Dedifferentiated amniotic fluid mesenchymal stem cell (primary cell): ENCODE data around the gene E2F1.
"Not testable (repeated sequence)": the region's sequence is repeated elsewhere in the genome, so short reads cannot be mapped to it uniquely, and the experiment has no call there.

Experiments
- DNase-seq: peaks from one replicate; pipeline ENCODE4 v3.0.0-alpha.2; 2016; ENCODE audit errors: extremely low spot score

Gene E2F1

GRCh38 chr20:33710681-33711445 lies 24.7 kb upstream of the E2F1 start:
- no peak for DNase-seq

DNA sequence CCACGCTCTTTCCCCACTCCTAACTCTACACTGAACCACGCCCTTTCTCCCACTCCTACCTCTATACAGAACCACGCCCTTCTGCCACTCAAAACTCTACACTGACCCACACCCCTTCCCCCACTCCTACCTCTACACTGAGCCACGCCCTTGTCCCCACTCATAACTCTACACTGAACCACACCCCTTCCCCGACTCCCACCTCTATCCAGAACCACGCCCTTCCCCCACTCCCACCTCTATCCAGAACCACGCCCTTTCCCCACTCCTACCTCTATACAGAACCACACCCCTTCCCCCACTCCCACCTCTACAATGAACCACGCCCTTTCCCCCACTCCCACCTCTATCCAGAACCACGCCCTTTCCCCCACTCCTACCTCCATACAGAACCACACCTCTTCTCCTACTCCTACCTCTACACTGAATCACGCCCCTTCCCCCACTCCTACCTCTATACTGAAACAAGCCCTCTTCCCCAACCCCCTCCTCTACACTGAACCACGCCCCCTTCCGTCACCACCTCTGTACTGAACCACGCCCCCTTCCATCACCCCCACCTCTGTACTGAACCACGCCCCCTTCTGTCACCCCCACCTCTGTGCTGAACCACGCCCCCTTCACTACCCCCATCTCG lies 23.8 kb upstream of the E2F1 start:
- DNase-seq, result no peak

GRCh38 chr20:33709398-33709797 lies 23.2 kb upstream of the E2F1 start:
- DNase-seq, result no peak

- no peak for DNase-seq
These were observed 21.5 kb upstream of the E2F1 start for GRCh38 chr20:33707668-33708067.

DNA sequence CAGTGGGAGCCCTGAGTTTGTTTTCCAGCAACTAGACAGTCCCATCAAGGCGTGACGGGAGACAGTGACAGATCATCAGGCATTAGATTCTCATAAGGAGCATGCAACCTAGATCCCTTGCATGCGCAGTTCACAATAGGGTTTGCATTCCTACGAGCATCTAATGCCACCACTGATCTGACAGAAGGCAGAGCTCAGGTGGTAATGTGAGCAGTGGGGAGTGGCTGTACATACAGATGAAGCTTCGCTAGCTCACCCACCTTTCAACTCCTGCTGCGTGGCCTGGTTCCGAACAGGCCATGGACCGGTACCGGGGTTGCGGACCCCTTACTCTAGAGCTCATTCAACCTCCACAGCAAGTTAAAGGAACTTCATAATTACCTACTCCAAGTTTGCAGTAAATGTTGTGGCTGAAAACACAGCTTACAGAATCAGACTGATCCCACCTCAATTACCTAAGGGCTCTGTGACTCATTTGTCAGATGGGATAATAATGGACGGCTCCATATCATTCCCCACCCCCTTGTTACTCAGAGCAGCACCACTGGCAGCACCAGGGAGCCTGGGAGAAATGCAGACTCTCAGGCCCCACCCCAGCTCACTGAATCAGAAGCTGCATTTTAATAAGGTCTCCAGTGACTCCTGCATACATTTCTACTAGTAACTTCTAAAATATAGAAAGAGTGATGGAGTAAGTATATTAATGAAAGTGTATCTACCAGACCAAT lies 18.2 kb upstream of the E2F1 start:
- no peak for DNase-seq

- no peak for DNase-seq
These were observed 17.4 kb upstream of the E2F1 start for GRCh38 chr20:33703498-33704137.

DNA sequence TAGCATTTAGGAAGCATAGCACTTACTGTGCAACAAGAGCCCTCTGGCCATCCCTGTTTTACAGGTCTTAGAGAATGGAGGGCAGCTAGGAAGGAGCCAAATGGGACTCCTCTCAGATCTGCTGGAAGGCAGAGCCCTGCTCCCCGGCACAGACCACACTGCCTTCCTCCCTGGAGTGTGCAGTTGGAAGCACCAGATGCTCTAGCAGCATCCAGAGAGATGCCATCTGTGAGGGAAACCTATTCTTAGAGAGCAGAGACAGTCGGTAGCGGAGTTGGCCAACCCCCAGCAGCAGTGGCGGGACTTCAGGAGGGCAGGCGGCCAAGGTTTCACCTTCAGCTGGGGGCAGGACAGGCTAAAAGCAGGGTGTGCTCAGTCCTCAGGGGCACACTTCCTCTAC lies 16.7 kb upstream of the E2F1 start:
- no peak for DNase-seq

DNA sequence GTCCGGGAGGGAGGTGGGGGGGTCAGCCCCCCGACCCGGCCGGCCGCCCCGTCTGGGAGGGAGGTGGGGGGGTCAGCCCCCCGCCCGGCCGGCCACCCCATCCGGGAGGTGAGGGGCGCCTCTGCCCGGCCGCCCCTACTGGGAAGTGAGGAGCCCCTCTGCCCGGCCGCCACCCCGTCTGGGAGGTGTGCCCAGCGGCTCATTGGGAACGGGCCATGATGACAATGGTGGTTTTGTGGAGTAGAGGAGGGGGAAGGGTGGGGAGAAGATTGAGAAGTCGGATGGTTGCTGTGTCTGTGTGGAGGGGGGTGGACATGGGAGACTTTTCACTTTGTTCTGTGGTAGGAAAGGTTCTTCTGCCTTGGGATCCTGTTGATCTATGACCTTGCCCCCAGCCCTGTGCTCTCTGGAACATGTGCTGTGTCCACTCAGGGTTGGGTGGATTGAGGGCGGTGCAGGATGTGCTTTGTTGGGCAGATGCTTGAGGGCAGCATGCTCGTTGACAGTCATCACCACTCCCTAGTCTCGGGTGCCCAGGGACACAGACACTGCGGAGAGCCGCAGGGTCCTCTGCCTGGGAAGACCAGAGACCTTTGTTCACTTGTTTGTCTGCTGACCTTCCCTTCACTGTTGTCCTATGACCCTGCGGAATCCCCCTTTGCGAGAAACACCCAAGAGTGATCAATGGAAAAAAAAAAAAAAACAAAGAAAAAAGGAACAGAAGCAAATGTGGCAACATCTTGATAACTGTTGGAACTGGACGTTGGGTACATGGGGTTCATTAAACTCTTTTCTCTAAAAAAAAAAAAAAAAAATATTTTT lies 15.7 kb upstream of the E2F1 start:
- no peak for DNase-seq

DNA sequence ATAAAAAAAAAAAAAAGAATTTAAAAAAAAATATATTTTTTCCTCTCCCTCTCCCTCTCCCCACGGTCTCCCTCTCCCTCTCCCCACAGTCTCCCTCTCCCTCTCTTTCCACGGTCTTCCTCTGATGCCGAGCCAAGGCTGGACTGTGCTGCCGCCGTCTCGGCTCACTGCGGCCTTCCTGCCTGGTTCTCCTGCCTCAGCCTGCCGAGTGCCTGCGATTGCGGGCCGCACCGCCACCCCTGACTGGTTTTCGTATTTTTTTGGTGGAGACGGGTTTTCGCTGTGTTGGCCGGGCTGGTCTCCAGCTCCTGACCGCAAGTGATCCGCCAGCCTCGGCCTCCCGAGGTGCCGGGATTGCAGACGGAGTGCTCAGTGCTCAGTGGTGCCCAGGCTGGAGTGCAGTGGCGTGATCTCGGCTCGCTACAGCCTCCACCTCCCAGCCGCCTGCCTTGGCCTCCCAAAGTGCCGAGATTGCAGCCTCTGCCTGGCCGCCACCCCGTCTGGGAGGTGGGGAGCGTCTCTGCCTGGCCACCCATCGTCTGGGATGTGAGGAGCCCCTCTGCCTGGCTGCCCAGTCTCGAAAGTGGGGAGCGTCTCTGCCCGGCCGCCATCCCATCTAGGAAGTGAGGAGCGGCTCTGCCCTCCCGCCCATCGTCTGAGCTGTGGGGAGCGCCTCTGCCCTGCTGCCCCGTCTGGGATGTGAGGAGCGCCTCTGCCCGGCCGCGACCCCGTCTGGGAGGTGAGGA lies 14.7 kb upstream of the E2F1 start:
- not testable (repeated sequence) for DNase-seq

- not testable (repeated sequence) for DNase-seq
These were observed 12.8 kb upstream of the E2F1 start for GRCh38 chr20:33698966-33699365.

DNA sequence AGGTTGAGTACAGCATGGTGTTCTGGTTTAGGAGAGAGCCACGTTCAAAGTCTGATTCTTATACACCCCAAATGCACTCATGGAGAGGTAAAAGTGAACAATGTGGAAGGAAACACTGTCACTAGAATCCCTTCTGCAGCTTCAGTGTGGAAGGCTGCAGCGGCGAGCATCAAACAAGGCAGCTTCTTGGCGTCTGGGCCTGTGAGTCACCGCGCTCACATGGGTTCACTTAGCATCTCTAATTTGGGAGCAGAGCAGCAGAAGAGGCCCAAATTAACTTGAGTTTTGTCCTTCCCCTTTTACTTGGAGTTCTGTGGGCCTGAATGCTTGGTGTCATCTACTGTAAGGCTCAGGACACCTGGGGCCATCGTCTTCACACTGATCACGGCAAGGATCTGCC lies 10.9 kb upstream of the E2F1 start:
- DNase-seq, result peak; percentile 71

DNA sequence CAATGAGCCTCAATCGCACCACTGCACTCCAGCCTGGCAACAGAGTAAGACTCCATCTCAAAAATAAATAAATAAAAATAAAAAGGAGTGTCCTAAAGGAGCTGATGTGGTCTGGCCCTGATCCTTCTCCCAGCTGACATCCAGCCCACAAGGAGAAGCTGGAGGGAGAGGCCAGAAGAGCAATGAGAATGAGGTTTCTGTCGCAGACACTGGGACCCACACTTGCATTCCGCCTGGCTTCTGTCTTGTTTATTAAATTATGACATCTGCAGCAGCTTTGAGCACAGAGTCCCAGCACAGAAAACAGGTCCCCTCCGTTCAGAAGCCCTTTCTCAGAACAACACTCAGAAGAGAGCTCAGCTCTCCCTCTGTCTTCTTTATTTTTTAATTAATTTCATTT lies 10.3 kb upstream of the E2F1 start:
- no peak for DNase-seq

- no peak for DNase-seq
These were observed 8.4 kb upstream of the E2F1 start for GRCh38 chr20:33694639-33695012.

DNA sequence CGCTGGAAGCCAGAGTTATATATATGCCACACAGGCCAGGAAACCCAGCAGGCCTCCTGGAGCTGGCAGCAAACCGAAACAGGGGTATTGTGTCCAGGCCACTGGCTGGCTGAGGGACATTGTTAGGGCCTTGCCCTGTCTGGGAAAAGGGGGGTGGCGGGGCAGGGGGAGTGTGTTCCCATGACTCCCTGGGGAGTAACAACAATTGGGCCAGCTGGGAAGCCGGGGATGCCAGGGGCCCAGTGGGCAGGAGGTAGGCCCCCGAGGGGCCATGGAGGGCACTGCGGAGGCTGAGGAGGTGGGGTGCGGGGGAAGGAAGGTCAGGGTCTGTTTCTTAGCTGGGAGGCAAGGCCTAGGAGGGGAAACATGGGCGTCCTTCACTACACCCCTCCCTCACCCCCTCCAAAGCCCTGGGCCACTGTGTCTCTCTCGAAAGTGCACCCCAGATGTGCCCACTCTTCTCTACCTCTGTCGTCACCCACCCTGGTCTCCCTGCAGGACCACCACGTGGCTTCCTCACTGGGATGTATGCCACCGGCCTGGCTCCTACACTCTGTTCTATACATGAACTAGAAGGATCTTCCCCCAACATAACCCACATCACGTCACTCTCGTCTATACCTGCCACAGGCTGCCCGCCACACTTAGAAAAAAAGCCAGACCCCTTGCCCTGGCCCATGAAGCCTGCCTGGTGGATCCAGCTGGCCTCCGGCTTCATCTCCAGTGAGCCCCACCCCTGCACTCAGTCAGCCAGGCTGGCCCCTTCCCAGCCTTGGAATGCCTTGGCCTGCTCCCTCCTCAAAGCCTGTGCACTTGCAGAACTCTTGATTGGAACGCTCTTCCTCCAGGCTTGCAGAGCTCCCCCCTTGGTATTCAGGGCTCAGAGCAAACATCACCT lies 7.8 kb upstream of the E2F1 start:
- DNase-seq, result no peak

DNA sequence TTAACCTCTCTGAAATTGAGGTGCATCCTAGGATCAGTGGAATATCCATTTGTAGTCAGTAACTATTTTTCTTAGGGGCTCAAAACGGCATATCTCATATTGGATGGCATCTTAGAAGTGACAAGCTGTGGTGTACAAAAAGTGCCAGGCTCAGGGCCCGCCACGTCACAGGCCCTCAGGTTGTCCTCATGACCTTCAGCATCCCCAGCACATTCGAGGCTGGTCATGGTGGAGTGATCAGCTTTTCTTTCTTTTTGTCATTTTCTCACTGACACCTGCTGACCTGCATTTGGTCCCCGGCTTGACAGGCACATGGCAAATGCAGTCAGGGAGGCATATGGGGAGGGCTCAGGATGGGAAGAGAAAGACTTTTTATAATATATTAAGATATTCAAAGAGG lies 7.1 kb upstream of the E2F1 start:
- DNase-seq, result no peak

- DNase-seq, result no peak
These were observed 3.8 kb upstream of the E2F1 start for GRCh38 chr20:33689973-33690372.

- no peak for DNase-seq
These were observed 3.3 kb upstream of the E2F1 start for GRCh38 chr20:33689493-33689892.

DNA sequence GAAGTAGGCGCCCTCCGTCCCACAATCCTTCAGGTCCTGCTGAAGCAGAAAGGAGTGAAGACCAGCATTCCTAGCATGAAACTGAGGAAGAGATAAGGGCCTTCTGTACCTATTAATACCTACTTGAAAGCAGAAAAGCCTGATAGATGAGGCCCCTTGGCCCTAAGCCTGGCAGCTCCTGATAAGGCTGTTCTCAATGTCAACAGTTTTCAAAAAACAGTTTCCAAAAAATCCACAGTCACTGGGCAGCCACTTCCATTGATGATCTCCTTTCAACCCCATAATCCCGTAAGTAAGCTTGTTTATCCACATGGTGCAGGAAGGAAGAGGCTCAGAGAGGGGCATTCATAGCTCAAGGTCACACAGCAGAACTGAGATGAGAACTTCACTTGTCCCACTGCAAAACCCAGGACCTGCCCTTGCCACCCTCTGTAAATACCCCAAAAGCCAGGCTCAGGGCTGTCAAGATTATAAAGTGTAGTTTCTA lies 2.8 kb upstream of the E2F1 start:
- DNase-seq, result no peak
